A673 (cell line): ENCODE data around the gene ACIN1.

Experiments
- CTCF ChIP-seq: fragments of 300-800, 200-600 bp; sonication (generic); conservative IDR thresholded peaks from 2 replicates; pipeline ENCODE4 v1.5.1; 2017; ENCODE audit warnings: low read depth, mild to moderate bottlenecking, antibody characterized with exemption, low read length, moderate library complexity, mixed read lengths
- EZH2 ChIP-seq: fragments of 200-600 bp; sonication (generic); IDR thresholded peaks from 2 replicates; pipeline ENCODE4 v1.6.1; 2017; ENCODE audit warnings: borderline replicate concordance, low read depth, mild to moderate bottlenecking, mixed read lengths, antibody characterized with exemption, low read length; ENCODE audit not compliant: poor library complexity, severe bottlenecking

GRCh38 chr14:23080474-23080873 lies 14.5 kb downstream of the ACIN1 start:
- TF ChIP-seq CTCF (no peak), EZH2 (no peak)
